Dermis blood vessel endothelial cell (primary cell): ENCODE data around the gene OAT. TPM values are rescaled to one million over a fixed set of nuclear protein-coding genes. Genes with fewer than 3 reads are reported as not detected.
"Not testable (repeated sequence)": the region's sequence is repeated elsewhere in the genome, so short reads cannot be mapped to it uniquely, and the experiment has no call there.

Experiments used
- DNase-seq: peaks from one replicate; pipeline ENCODE4 v3.0.0; 2010
- total RNA-seq: library from RNA; depleted of rRNA; stranded (reverse); fragments of >200 nt; gene quantifications from 2 replicates; pipeline ENCODE4 v1.2.3, GENCODE V29; 2014

OAT gene
- total RNA-seq, 1 donor from 2014 or later, result 122 TPM

GRCh38 chr10:124378271-124378670, 40.5 kb downstream of the OAT start:
- no peak for DNase-seq

- DNase-seq, result no peak
Measured at GRCh38 chr10:124377101-124377500, 41.6 kb downstream of the OAT start.

GRCh38 chr10:124376411-124376810, 42.3 kb downstream of the OAT start:
- no peak for DNase-seq

GRCh38 chr10:124375691-124376090, 43.0 kb downstream of the OAT start:
- DNase-seq, result no peak

- no peak for DNase-seq
Measured at GRCh38 chr10:124375353-124375614, 43.4 kb downstream of the OAT start.

- no peak for DNase-seq
Measured at GRCh38 chr10:124374535-124375352, 44.0 kb downstream of the OAT start.

GRCh38 chr10:124372899-124373298, 45.8 kb downstream of the OAT start:
- DNase-seq, result no peak

- DNase-seq, result no peak
Measured at GRCh38 chr10:124370426-124370825, 48.3 kb downstream of the OAT start.

- no peak for DNase-seq
Measured at GRCh38 chr10:124369986-124370385, 48.7 kb downstream of the OAT start.

GRCh38 chr10:124369533-124369932, 49.2 kb downstream of the OAT start:
- DNase-seq, result not testable (repeated sequence)

- no peak for DNase-seq
Measured at GRCh38 chr10:124369066-124369465, 49.7 kb downstream of the OAT start.

GRCh38 chr10:124367936-124368335, 50.8 kb downstream of the OAT start:
- no peak for DNase-seq

GRCh38 chr10:124367414-124367813, 51.3 kb downstream of the OAT start:
- DNase-seq, result no peak

- DNase-seq, result peak; percentile 14
Measured at GRCh38 chr10:124366825-124367224, 51.9 kb downstream of the OAT start.

- DNase-seq, result no peak
Measured at GRCh38 chr10:124366343-124366742, 52.4 kb downstream of the OAT start.

GRCh38 chr10:124364674-124365073, 54.0 kb downstream of the OAT start:
- no peak for DNase-seq

GRCh38 chr10:124362568-124362967, 56.2 kb downstream of the OAT start:
- no peak for DNase-seq

- no peak for DNase-seq
Measured at GRCh38 chr10:124359336-124359832, 59.3 kb downstream of the OAT start.

GRCh38 chr10:124357561-124357885, 61.2 kb downstream of the OAT start:
- no peak for DNase-seq

- no peak for DNase-seq
Measured at GRCh38 chr10:124356701-124357560, 61.8 kb downstream of the OAT start.

GRCh38 chr10:124354411-124355382, 64.0 kb downstream of the OAT start:
- peak; percentile 47 for DNase-seq

- DNase-seq, result no peak
Measured at GRCh38 chr10:124353896-124354295, 64.8 kb downstream of the OAT start.
